Right lobe of liver (tissue), 6 donors: Measurements from ENCODE around the gene SYNGR3. TPM values are rescaled to one million over a fixed set of nuclear protein-coding genes. Genes with fewer than 3 reads are reported as not detected.

ENCODE experiments used
- ATAC-seq, 4 donors: fragments of 200-7000 bp; cut with Tn5 transposase; one replicate each; pipeline ENCODE4 v1.9.1; 2020; ENCODE audit warnings: mild to moderate bottlenecking in 4 of 4, moderate library complexity in 4 of 4
- DNase-seq, 3 donors: peaks; one replicate each; pipeline ENCODE4 v3.0.0-alpha.2; 2020
- H3K27ac ChIP-seq, 3 donors: fragments of 200-600 bp; one replicate each; pipeline ENCODE4 v1.8.0; 2022
- H3K27me3 ChIP-seq, 2 donors: fragments of 200-600 bp; one replicate each; pipeline ENCODE4 v1.8.0; 2022
- H3K36me3 ChIP-seq, 4 donors: fragments of 200-600 bp; sonication (generic) in 1 of 4; one replicate each; pipeline versions ENCODE4 v1.5.1 to v1.8.0; 2017 to 2022; ENCODE audit warnings: control low read depth in 1 of 4
- H3K4me1 ChIP-seq, 4 donors: fragments of 200-600 bp; sonication (generic) in 1 of 4; one replicate each; pipeline versions ENCODE4 v1.5.1 to v1.8.0; 2017 to 2022; ENCODE audit warnings: control low read depth in 1 of 4
- H3K4me3 ChIP-seq, 3 donors: fragments of 200-600 bp; one replicate each; pipeline ENCODE4 v1.8.0; 2022
- H3K9me3 ChIP-seq, 4 donors: fragments of 200-600 bp; sonication (generic) in 1 of 4; one replicate each; pipeline versions ENCODE4 v1.5.1 to v1.8.0; 2017 to 2022; ENCODE audit warnings: control low read depth in 1 of 4
- POLR2A ChIP-seq: fragments of 450-650 bp; IDR thresholded peaks from one replicate; pipeline ENCODE4 v1.6.1; 2017; ENCODE audit warnings: antibody characterized with exemption, mild to moderate bottlenecking
- WGBS: methylation state at CpG from one replicate; pipeline ENCODE4 v1.1.6; 2018; ENCODE audit warnings: low coverage, low lambda C conversion rate; ENCODE audit not compliant: insufficient coverage; ENCODE audit errors: missing lambda C conversion rate; 5-methylcytosine and 5-hydroxymethylcytosine counted together
- intact Hi-C, 2 donors: fragments of 100-400 bp; cut with DNase I; formaldehyde crosslinking; loops; one replicate each; pipeline versions ENCODE4 v1.11.2 to v1.14.1; 2022
- total RNA-seq, 6 experiments: library from RNA; depleted of rRNA in 2 of 6; stranded (reverse); fragments of >200 nt in 2 of 6; fragmentation: NEBNext Ultra II Directional in 3 of 6; extraction: Animal tissue kit (Norgen Biotek cat#: 25700) in 3 of 6; gene quantifications; one replicate each; pipeline versions ENCODE4 v1.1.0 to v1.2.4, GENCODE V29; 2016 to 2023
- TF ChIP-seq, protein P1 (sequence below), 4 donors: fragments of 200-600 bp in 3 of 4; fragments of 450-650 bp in 1 of 4; IDR thresholded peaks; one replicate each; pipeline versions ENCODE4 v1.5.1 to v1.8.0; 2016 to 2022; ENCODE audit warnings: antibody characterized with exemption in 4 of 4, mild to moderate bottlenecking in 2 of 4
- donor health status: DM: no; HTN: yes; CAD: no.
- donor health status: DM: no; HTN: no; CAD: no.
- donor health status: DM: no; HTN: no; CAD: no.
- donor health status: DM: no; HTN: yes; CAD: no.
- donor health status: DM: no; HTN: yes; CAD: no.

SYNGR3 gene
- total RNA-seq, 6 experiments from 2014 or later: 0.22 TPM; not detected in 5

DNA sequence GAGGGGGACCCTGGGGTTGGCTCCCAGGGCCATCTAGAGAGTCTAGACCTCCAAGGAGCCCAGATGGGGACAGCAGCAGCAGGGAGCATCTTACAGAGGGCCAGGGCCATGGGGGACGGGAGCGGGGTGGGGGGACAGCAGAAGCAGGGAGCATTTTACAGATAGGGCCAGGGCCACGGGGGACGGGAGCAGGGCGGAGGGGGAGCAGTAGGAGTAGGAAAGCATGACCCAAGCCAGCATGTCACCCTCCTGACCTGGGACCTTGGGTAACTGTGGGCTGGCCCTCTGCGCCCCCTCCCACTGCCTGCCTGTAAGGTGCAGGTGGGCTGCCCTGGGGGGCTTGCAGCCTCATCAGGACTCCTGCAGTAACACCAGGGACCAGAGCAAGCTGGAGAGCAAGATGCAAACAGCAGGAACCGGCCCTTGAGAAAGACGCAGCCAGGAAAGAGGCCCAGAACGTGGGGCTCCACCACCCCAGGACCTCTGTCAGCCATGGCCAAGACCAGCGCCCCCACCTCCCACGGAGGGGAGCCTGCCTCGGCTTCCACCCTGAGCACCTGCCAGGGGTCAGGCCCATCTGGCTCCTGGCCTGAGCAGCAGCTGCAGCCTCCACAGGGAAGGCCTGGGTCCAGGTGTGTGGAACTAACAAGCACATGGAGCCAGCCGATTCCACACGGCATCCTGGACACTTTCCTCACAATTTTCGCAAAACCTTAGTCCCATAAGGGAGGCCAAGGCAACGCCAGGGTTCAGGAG is 17.5 kb downstream of the SYNGR3 start:
- intact Hi-C loops: no loop called here
- Histone ChIP-seq H3K27ac (no peak overlapping the region), H3K9me3 (no peaks in the 10 kb centered on the region), H3K27me3 (no peaks in the 10 kb centered on the region), H3K4me1 (peaks cover 0 to 36% (median 17%) of the 10 kb centered on the region in 4 donors), H3K36me3 (peaks cover 0 to 13% (median 5%) of the 10 kb centered on the region in 4 donors), H3K4me3 (no peak overlapping the region)
- 63% methylated on average over 8 of the region's 16 CpGs for WGBS
- DNase-seq: no peak
- TF ChIP-seq, protein P1, sequence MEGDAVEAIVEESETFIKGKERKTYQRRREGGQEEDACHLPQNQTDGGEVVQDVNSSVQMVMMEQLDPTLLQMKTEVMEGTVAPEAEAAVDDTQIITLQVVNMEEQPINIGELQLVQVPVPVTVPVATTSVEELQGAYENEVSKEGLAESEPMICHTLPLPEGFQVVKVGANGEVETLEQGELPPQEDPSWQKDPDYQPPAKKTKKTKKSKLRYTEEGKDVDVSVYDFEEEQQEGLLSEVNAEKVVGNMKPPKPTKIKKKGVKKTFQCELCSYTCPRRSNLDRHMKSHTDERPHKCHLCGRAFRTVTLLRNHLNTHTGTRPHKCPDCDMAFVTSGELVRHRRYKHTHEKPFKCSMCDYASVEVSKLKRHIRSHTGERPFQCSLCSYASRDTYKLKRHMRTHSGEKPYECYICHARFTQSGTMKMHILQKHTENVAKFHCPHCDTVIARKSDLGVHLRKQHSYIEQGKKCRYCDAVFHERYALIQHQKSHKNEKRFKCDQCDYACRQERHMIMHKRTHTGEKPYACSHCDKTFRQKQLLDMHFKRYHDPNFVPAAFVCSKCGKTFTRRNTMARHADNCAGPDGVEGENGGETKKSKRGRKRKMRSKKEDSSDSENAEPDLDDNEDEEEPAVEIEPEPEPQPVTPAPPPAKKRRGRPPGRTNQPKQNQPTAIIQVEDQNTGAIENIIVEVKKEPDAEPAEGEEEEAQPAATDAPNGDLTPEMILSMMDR (IDR thresholded peaks at IDR 0.05): no peak
- TF ChIP-seq POLR2A: no peak
- ATAC-seq: no peak

DNA sequence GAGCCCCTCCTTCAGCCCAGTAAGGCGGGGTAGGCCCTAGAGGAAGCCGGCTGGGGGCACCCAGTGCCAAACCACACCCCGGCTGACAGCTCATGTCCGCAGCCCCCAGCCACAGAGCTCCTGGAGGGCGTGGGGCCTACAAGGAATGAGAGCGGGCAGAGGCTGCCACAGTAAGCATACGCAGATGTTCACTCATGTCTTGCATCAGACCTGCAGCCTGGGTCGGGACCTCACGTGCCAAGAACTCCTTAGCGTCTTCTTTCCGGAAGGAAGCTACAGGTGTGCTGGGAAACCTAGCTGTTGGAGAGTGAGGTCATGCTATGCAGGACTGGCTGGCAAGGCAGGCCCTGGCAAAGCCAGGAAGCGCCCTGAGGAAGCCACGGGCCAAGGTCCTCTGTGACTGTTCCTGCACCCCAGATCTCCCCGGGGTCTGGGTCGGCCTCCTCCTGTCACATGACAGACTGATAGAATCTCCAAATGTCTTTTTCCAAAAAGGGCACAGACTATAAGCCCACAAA is 18.3 kb downstream of the SYNGR3 start:
- WGBS: 3% methylated on average over 7 of the region's 15 CpGs
- TF ChIP-seq, protein P1 (IDR thresholded peaks at IDR 0.05): no peak
- TF ChIP-seq POLR2A: no peak
- Histone ChIP-seq H3K4me3 (peak overlapping the region in 2 of 3 donors; percentile 95 to 99), H3K27me3 (no peaks in the 10 kb centered on the region), H3K9me3 (no peaks in the 10 kb centered on the region), H3K4me1 (peaks cover 0 to 36% (median 17%) of the 10 kb centered on the region in 4 donors), H3K36me3 (peaks cover 0 to 5% (median 1%) of the 10 kb centered on the region in 4 donors), H3K27ac (peak overlapping the region in 2 of 3 donors; percentile 17 to 86)
- DNase-seq: no peak
- ATAC-seq: peak in 1 of 4 donors; percentile 10
- intact Hi-C loops: no loop called here

DNA sequence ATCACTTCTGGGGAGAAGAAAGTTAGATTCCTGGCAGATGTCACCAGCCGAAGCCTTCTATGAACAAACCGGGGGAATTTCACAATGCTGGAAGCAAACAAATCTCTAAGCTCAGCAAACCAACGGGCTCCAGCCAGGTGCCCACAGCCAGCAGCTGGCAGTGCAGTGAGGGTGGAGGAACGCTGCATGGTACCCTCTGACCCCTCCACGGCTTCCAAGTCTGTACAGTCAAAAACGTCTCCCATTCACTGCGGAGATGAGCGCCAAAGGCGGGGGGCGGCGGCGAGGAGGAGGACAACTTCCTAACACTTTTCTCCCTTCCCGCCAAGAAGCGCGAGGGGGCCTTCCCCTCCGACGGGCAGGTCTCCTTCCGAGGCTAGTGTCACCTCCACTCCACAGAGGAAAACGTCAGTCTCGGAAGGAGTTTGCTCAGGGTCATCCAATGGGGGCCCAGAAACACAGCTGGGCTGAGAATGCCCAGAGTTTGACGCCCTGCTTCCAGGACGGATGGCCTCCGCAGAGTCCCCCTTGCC is 18.9 kb downstream of the SYNGR3 start:
- DNase-seq (peak; percentile 72 to 91 (median 90)), ATAC-seq (peak; percentile 62 to 79 (median 77))
- Histone ChIP-seq H3K27me3 (no peaks in the 10 kb centered on the region), H3K27ac (peak overlapping the region; percentile 53 to 86 (median 80)), H3K4me1 (peaks cover 0 to 34% (median 17%) of the 10 kb centered on the region in 4 donors), H3K9me3 (no peaks in the 10 kb centered on the region), H3K4me3 (peak overlapping the region; percentile 95 to 99 (median 95)), H3K36me3 (no peaks in the 10 kb centered on the region)
- TF ChIP-seq, protein P1 (IDR thresholded peaks at IDR 0.05): no peak
- TF ChIP-seq POLR2A: peak; percentile 57
- WGBS: 0% methylated on average over 11 of the region's 23 CpGs
- intact Hi-C loops: no loop called here

DNA sequence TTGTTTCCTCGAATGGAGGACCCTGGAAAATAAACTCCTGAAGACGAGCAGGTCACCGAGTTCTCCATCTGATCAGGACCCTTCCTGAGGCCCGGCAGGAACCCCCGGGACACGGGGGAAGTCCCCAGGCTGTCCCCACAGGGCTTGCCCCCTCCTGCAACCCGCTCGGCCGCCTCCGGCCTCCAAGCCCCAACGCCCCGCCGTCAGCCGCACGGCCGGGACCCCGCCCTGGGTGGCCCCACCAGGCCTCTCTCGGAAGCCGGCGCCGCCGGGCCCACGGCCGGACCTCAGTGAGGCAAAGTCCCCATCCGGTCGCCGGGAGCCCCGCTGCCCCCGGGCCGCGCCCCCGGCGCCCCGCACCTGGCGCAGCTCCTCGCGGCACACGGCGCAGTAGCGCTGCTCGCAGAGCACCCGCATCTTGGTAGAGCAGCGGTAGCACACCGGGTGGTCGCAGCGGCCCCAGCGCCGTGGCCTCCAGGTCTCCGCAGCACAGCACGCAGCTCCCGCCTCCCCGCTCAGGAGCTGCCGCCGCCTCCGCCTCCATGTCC is 19.5 kb downstream of the SYNGR3 start:
- Histone ChIP-seq H3K9me3 (no peaks in the 10 kb centered on the region), H3K4me1 (peaks cover 0 to 28% (median 15%) of the 10 kb centered on the region in 4 donors), H3K4me3 (peak overlapping the region; percentile 95 to 99 (median 95)), H3K27me3 (no peaks in the 10 kb centered on the region), H3K27ac (peak overlapping the region; percentile 53 to 86 (median 80)), H3K36me3 (no peaks in the 10 kb centered on the region)
- intact Hi-C loops: no loop called here
- TF ChIP-seq, protein P1 (IDR thresholded peaks at IDR 0.05): no peak
- TF ChIP-seq POLR2A: no peak
- DNase-seq: peak in 2 of 3 donors; percentile 52 to 61
- ATAC-seq: peak in 2 of 4 donors; percentile 2 to 13
- WGBS: 0% methylated on average over 1 of the region's 55 CpGs
